Breast epithelium (tissue), 4 donors: ENCODE results near the gene GDPD5. TPM values are rescaled to one million over a fixed set of nuclear protein-coding genes. Genes with fewer than 3 reads are reported as not detected.
A peak's percentile ranks its signal among the peaks of the same experiment; 100 is the strongest.

ENCODE experiments used
- DNase-seq, 2 donors: peaks; one replicate each; pipeline ENCODE4 v3.0.0-alpha.2; 2019; ENCODE audit warnings: low spot score in 2 of 2
- H3K27ac ChIP-seq, 2 donors: fragments of 200-600 bp; sonication (generic) in 1 of 2; one replicate each; pipeline ENCODE4 v1.5.1; 2016 to 2019; ENCODE audit warnings: mild to moderate bottlenecking in 1 of 2
- H3K27me3 ChIP-seq, 2 donors: fragments of 200-600 bp; sonication (generic) in 1 of 2; one replicate each; pipeline versions ENCODE4 v1.5.1 to v1.6.0; 2017 to 2019; ENCODE audit warnings: control low read depth in 1 of 2, mild to moderate bottlenecking in 1 of 2
- H3K36me3 ChIP-seq: fragments of 200-600 bp; one replicate; pipeline ENCODE4 v1.5.1; 2019
- H3K4me1 ChIP-seq, 2 donors: fragments of 200-600 bp; sonication (generic); one replicate each; pipeline ENCODE4 v1.5.1; 2016 to 2019; ENCODE audit warnings: control low read depth in 1 of 2
- H3K4me3 ChIP-seq, 3 donors: fragments of 200-600 bp; sonication (generic); 1 replicate in 2 of 3; 2 replicates in 1 of 3; pipeline ENCODE4 v1.5.1; 2016 to 2019; ENCODE audit warnings: mild to moderate bottlenecking in 3 of 3, moderate library complexity in 2 of 3
- H3K9me3 ChIP-seq, 2 donors: fragments of 200-600 bp; sonication (generic) in 1 of 2; one replicate each; pipeline ENCODE4 v1.5.1; 2016 to 2019; ENCODE audit warnings: control low read depth in 1 of 2
- POLR2A ChIP-seq: fragments of 450-650 bp; IDR thresholded peaks from one replicate; pipeline ENCODE4 v1.6.1; 2016; ENCODE audit warnings: antibody characterized with exemption, mild to moderate bottlenecking, moderate library complexity
- POLR2AphosphoS5 ChIP-seq, 3 donors: sonication (generic); formaldehyde crosslinking; IDR thresholded peaks; one replicate each; pipeline ENCODE4 v1.6.1; 2017; ENCODE audit warnings: antibody characterized with exemption in 3 of 3
- intact Hi-C: fragments of 100-400 bp; cut with DNase I; formaldehyde crosslinking; loops from one replicate; pipeline ENCODE4 v1.15.1; 2023; ENCODE audit warnings: low total_unique reads
- total RNA-seq, 3 donors: library from RNA; depleted of rRNA; stranded (reverse); fragments of >200 nt; gene quantifications; one replicate each; pipeline ENCODE4 v1.1.0, GENCODE V29; 2016
- TF ChIP-seq, protein P1 (sequence below), 3 donors: fragments of 450-650 bp; IDR thresholded peaks; one replicate each; pipeline ENCODE4 v1.5.1; 2016 to 2017; ENCODE audit warnings: antibody characterized with exemption in 3 of 3, mild to moderate bottlenecking in 3 of 3, moderate library complexity in 3 of 3

The GDPD5 gene
- total RNA-seq, 3 donors from 2014 or later, result 10.5 to 25.9 (median 14.8) TPM

DNA sequence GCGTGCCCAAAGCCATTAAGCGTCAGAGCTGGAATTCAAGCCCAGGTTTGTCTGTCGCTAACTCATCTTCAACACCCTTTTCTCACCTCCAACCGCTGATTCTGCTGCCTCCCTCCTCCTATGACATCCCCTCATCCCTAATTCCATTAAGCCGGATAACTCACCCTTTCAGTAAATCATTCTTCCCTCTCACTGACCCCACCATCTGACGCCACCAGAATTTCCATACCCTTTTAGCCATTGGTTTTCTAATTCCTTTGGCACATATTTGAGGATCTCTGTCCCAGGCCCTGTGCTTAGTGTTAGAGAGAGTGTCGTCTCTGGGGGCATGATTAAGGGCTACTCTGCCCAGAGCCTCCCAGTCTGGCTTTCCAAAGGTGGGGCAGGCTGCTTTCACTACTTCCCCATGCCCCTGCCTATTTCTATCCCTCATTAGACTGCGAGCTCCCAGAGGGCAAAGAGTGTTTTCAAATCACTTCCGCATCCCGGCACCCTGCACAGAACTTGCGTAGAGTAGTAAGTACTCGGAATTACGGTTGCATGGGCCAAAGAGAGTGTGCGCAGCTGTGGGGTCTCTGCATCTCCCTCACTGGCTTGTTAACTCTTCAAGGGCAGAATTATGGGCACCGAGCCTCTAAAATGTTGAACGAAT lies 96.6 kb downstream of the GDPD5 start:
- DNase-seq, result no peak
- Histone ChIP-seq H3K27ac (peak overlapping the region in 1 of 2 donors; percentile 45), H3K4me3 (peak overlapping the region in 1 of 3 donors; percentile 76)

DNA sequence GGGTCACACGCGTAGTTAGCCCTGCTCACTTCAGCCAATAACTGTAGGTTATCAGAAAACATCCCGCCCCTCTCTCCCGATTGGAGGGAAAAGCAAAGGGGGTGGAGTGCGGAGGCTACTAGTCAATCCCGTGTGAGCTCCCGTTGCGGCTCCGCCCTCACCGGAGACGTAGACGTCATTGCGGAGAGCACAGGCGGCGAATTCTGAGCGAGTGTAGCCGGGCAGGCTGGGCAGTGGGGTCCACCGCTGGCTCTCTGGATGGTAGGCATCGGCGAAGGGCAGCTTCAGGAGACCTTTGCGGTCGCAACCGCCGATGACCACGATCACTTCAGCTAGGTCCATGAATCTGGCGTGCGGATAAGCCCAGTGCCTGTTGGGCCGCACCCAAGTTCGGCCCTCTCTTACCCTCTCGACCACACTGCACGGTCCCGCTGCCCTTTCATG lies 97.4 kb downstream of the GDPD5 start:
- TF ChIP-seq, protein P1, sequence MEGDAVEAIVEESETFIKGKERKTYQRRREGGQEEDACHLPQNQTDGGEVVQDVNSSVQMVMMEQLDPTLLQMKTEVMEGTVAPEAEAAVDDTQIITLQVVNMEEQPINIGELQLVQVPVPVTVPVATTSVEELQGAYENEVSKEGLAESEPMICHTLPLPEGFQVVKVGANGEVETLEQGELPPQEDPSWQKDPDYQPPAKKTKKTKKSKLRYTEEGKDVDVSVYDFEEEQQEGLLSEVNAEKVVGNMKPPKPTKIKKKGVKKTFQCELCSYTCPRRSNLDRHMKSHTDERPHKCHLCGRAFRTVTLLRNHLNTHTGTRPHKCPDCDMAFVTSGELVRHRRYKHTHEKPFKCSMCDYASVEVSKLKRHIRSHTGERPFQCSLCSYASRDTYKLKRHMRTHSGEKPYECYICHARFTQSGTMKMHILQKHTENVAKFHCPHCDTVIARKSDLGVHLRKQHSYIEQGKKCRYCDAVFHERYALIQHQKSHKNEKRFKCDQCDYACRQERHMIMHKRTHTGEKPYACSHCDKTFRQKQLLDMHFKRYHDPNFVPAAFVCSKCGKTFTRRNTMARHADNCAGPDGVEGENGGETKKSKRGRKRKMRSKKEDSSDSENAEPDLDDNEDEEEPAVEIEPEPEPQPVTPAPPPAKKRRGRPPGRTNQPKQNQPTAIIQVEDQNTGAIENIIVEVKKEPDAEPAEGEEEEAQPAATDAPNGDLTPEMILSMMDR (IDR thresholded peaks at IDR 0.05), result no peak
- TF ChIP-seq POLR2A, result no peak
- TF ChIP-seq POLR2AphosphoS5 (IDR thresholded peaks at IDR 0.05), result peak in 2 of 3 donors; percentile 53 to 64
- H3K27ac ChIP-seq, result peak overlapping the region; percentile 45 to 53
- peak overlapping the region; percentile 20 to 62 (median 48) for H3K4me3 ChIP-seq
- peaks cover 0 to 2% of the 10 kb centered on the region in 2 donors for H3K27me3 ChIP-seq
- peaks cover 0 to 10% of the 10 kb centered on the region in 2 donors for H3K4me1 ChIP-seq
- peaks cover 4 to 6% of the 10 kb centered on the region in 2 donors for H3K9me3 ChIP-seq
- intact Hi-C loops, result no loop called here
- DNase-seq, result peak; percentile 81 to 88
- H3K36me3 ChIP-seq, result no peaks in the 10 kb centered on the region

More for the DNA sequence above, 96.6 kb downstream of the GDPD5 start:
- TF ChIP-seq, protein P1 (IDR thresholded peaks at IDR 0.05), result no peak
- no peak for TF ChIP-seq POLR2AphosphoS5 (IDR thresholded peaks at IDR 0.05)
- H3K9me3 ChIP-seq, result peaks cover 4 to 6% of the 10 kb centered on the region in 2 donors
- peaks cover 0 to 10% of the 10 kb centered on the region in 2 donors for H3K4me1 ChIP-seq
- H3K27me3 ChIP-seq, result peaks cover 0 to 2% of the 10 kb centered on the region in 2 donors
- H3K36me3 ChIP-seq, result no peaks in the 10 kb centered on the region
- intact Hi-C loops, result no loop called here

DNA sequence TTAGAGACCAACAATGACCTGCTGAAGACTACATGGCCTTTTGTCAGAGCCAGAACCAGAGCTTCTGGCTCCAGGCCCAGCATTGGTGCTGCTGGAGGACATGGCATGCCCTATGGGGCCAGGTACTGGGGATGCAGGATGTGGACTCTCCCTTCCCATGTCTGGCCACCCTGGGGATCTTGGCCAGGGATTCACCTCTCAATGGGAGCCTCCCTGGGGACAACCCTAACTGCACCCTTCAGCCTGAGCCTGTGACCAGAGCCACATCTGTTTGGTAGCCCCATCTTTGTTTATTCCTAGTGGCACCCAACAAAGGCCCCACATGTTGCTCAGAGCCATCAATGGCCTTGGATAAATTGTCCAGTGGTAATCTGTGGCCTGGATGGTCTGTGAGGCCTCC lies 98.6 kb downstream of the GDPD5 start:
- DNase-seq, result no peak
- Histone ChIP-seq H3K36me3 (no peaks in the 10 kb centered on the region), H3K27ac (no peak overlapping the region), H3K27me3 (peaks cover 0 to 2% of the 10 kb centered on the region in 2 donors), H3K9me3 (peaks cover 4 to 6% of the 10 kb centered on the region in 2 donors), H3K4me3 (no peak overlapping the region), H3K4me1 (peaks cover 0 to 10% of the 10 kb centered on the region in 2 donors)
- intact Hi-C loops, result no loop called here
- TF ChIP-seq, protein P1 (IDR thresholded peaks at IDR 0.05), result no peak
- TF ChIP-seq POLR2A (no peak), POLR2AphosphoS5 (IDR thresholded peaks at IDR 0.05) (no peak)

DNA sequence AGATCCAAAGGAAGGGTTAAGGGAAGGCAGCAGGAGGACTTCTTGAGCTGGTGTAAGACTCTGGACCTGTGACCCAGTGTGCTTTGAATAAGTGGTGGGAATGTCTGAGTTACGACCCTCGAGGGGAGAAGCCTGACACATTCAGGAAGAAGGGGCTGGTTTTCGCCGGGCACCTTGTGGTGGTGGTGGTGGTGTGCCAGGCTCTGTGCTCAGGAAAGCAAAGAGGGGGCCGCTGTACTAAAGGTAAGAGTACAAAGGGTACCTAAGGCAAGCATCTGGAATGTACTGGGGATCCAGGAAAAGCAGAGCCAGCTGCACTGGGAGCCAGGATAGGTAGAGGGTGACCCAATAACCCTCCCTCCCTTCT lies 99.0 kb downstream of the GDPD5 start:
- TF ChIP-seq, protein P1 (IDR thresholded peaks at IDR 0.05), result no peak
- TF ChIP-seq POLR2AphosphoS5 (IDR thresholded peaks at IDR 0.05) (no peak), POLR2A (no peak)
- no peak overlapping the region for H3K4me3 ChIP-seq
- H3K27me3 ChIP-seq, result peaks cover 0 to 2% of the 10 kb centered on the region in 2 donors
- peaks cover 4 to 6% of the 10 kb centered on the region in 2 donors for H3K9me3 ChIP-seq
- no peak for DNase-seq
- H3K4me1 ChIP-seq, result peaks cover 0 to 10% of the 10 kb centered on the region in 2 donors
- no peak overlapping the region for H3K27ac ChIP-seq
- intact Hi-C loops, result no loop called here
- H3K36me3 ChIP-seq, result no peaks in the 10 kb centered on the region

DNA sequence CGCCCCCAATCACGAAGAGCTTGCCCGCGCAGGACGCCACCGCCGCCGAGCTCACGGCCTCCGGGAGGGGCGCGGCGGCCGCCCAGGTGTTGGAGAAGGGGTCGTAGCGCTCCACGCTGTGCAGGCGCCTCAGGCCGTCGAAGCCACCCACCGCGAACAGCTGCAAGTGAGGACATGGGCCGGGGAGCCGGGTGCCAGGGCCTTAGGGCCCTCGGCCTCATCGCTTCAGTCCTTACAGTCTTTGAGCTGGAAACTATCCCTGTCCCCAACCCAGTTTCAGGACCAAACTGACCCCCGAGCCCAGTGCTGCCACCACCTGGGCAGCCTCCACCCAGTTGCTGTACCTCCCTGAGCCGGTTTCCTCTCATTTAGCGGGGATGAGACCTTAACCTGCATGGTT lies 100.3 kb downstream of the GDPD5 start:
- DNase-seq, result no peak
- peaks cover 0 to 2% of the 10 kb centered on the region in 2 donors for H3K27me3 ChIP-seq
- no peak overlapping the region for H3K4me3 ChIP-seq
- peaks cover 0 to 10% of the 10 kb centered on the region in 2 donors for H3K4me1 ChIP-seq
- TF ChIP-seq POLR2A, result no peak
- TF ChIP-seq POLR2AphosphoS5 (IDR thresholded peaks at IDR 0.05), result no peak
- no peak overlapping the region for H3K27ac ChIP-seq
- H3K36me3 ChIP-seq, result no peaks in the 10 kb centered on the region
- intact Hi-C loops, result no loop called here
- peaks cover 4 to 6% of the 10 kb centered on the region in 2 donors for H3K9me3 ChIP-seq
